ENCODE data around the gene STARD8.

DNA sequence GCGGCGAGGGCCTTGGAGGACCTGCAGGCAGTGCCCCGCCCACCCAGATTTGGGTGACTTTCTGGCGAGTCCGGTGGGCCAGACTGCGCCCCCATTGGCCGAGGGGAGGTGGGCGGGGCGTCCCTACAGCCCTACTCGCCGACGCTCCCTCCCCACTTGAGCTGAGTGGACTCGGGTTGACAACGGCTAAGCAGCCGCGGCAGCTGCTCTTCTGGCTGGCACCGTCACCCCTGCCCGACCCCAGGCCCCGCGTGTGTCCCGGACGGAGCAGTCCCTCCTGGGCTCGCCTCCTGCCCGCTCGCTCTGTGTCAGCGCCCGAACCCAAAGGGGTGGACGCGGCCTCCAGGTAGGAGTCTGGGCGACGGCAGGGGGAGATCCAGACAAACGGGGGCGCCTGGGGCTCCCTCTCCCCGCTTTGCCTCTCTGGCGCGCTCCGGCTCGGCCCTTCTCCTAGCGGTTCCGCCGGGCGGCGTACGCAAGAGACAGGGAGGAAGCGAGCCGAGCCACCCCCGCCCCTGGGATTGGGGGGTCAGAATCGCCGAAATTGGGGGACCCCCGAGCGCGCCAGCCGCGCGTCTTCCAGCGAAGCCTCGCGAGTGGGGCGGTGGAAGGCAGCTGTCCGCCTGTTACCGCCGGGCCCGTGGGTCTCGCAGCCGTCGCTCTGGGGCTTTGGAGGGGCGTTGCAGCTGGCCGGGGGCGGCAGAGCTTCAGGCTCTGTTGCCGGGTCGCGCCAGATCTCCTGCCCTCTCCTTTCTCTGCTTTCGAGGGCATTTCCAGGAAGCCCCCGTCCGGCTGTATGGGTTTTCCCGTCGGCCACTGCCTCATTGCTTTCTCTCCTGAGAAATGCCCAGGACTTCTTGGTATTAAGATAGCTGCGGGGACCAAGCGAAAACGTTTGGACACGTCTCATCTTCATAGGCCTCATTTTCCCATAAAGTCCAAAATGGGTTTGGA is 46.3 kb downstream of the STARD8 start:
- TF ChIP-seq, protein P1, sequence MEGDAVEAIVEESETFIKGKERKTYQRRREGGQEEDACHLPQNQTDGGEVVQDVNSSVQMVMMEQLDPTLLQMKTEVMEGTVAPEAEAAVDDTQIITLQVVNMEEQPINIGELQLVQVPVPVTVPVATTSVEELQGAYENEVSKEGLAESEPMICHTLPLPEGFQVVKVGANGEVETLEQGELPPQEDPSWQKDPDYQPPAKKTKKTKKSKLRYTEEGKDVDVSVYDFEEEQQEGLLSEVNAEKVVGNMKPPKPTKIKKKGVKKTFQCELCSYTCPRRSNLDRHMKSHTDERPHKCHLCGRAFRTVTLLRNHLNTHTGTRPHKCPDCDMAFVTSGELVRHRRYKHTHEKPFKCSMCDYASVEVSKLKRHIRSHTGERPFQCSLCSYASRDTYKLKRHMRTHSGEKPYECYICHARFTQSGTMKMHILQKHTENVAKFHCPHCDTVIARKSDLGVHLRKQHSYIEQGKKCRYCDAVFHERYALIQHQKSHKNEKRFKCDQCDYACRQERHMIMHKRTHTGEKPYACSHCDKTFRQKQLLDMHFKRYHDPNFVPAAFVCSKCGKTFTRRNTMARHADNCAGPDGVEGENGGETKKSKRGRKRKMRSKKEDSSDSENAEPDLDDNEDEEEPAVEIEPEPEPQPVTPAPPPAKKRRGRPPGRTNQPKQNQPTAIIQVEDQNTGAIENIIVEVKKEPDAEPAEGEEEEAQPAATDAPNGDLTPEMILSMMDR (conservative IDR thresholded peaks at IDR 0.05; ENCODE audit: low read length) = no peak
- TF ChIP-seq EZH2phosphoT487 (IDR thresholded peaks at IDR 0.05; ENCODE audit: borderline replicate concordance, low read depth, low read length) = no peak

All from OCI-LY7 (cell line).